K562 (cell line): ENCODE results near the gene P2RY10. TPM values are rescaled to one million over a fixed set of nuclear protein-coding genes. Genes with fewer than 3 reads are reported as not detected.

Experiments used
- ATAC-seq: fragments of 200-7000 bp; cut with Tn5 transposase; 3 replicates; pipeline ENCODE4 v1.9.1; 2020; ENCODE audit warnings: moderate library complexity
- BruUV-seq: library from RNA; stranded (reverse); fragments of 400-500 nt; replicated peaks from 2 replicates; lab custom pipeline; 2021; lab: Mats Ljungman, UMichigan
- CTCF ChIA-PET: fragments of 300-600 bp; formaldehyde crosslinking; extraction: SDS; loops from one replicate; lab custom pipeline; 2021; ENCODE audit warnings: low intra/inter-chr PET ratio; lab: Yijun Ruan, JAX
- POLR2A ChIA-PET: fragments of 300-600, 350-650 bp; sonication (Branson Sonifier 250); formaldehyde crosslinking; extraction: SDS; loops from one replicate; lab custom pipeline; 2021; ENCODE audit warnings: antibody characterized with exemption, inconsistent platforms; lab: Yijun Ruan, JAX
- DNase-seq, 4 experiments: peaks; one replicate each; pipeline versions ENCODE4 v3.0.0 to v3.0.0-alpha.2; 2011 to 2018; ENCODE audit warnings: low spot score in 3 of 4, mixed read lengths in 3 of 4; ENCODE audit errors: extremely low read depth in 1 of 4
- FAIRE-seq: peaks from 2 replicates; lab custom pipeline; 2011; peaks lifted over from hg19 to GRCh38; lab: Jason Lieb, UNC
- H2AFZ ChIP-seq: 2 replicates; pipeline ENCODE4 v1.6.0; 2011; ENCODE audit warnings: low read depth, low read length, control low read depth, inconsistent platforms
- H3K27ac ChIP-seq: fragments of 200-600 bp; 3 replicates; pipeline ENCODE4 v1.8.0; 2011; ENCODE audit warnings: low read depth, mild to moderate bottlenecking, control low read depth, inconsistent platforms, low read length, moderate library complexity, mixed read lengths; ENCODE audit errors: extremely low read depth
- H3K27me3 ChIP-seq, 2 experiments: fragments of 300-600 bp in 1 of 2; 2 replicates in 1 of 2; 3 replicates in 1 of 2; pipeline versions ENCODE4 v1.6.0 to v1.8.0; 2011; ENCODE audit warnings: inconsistent platforms in 2 of 2, low read length in 2 of 2, mild to moderate bottlenecking in 1 of 2, mixed read lengths in 1 of 2, moderate library complexity in 1 of 2; ENCODE audit not compliant: control insufficient read depth in 2 of 2, insufficient read depth in 2 of 2
- H3K36me3 ChIP-seq: fragments of 300-600 bp; 3 replicates; pipeline ENCODE4 v1.8.0; 2011; ENCODE audit warnings: mild to moderate bottlenecking, low read length, inconsistent platforms; ENCODE audit not compliant: control insufficient read depth, insufficient read depth
- H3K4me1 ChIP-seq, 2 experiments: fragments of 200-600 bp in 1 of 2; replicated peaks in 1 of 2; 2 replicates in 1 of 2; 3 replicates in 1 of 2; pipeline versions ENCODE4 v1.5.1 to v1.8.0; 2011; ENCODE audit warnings: inconsistent platforms in 2 of 2, low read length in 2 of 2, mild to moderate bottlenecking in 1 of 2, mixed read lengths in 1 of 2, moderate library complexity in 1 of 2; ENCODE audit not compliant: control insufficient read depth in 2 of 2, insufficient read depth in 2 of 2
- H3K4me2 ChIP-seq: 2 replicates; pipeline ENCODE4 v1.6.1; 2011; ENCODE audit warnings: low read length, control low read depth, inconsistent platforms, mixed read lengths; ENCODE audit not compliant: insufficient read depth
- H3K4me3 ChIP-seq: fragments of 200-600 bp; sonication (generic), shearing (Covaris generic); 2 replicates; pipeline ENCODE4 v1.5.1; 2016; ENCODE audit warnings: control low read depth, inconsistent platforms
- H3K79me2 ChIP-seq: fragments of 200-600 bp; 3 replicates; pipeline ENCODE4 v1.8.0; 2011; ENCODE audit warnings: low read length, inconsistent platforms; ENCODE audit not compliant: control insufficient read depth, insufficient read depth
- H3K9ac ChIP-seq, 2 experiments: 2 replicates each; pipeline versions ENCODE4 v1.6.0 to v1.6.1; 2011; ENCODE audit warnings: low read depth in 2 of 2, low read length in 2 of 2, control low read depth in 1 of 2, inconsistent platforms in 1 of 2, mild to moderate bottlenecking in 1 of 2, mixed read lengths in 1 of 2; ENCODE audit not compliant: insufficient read depth in 1 of 2
- H3K9me1 ChIP-seq: one replicate; pipeline ENCODE4 v1.6.0; 2011; ENCODE audit warnings: inconsistent platforms, mild to moderate bottlenecking, low read length, moderate library complexity; ENCODE audit not compliant: control insufficient read depth, insufficient read depth
- H3K9me3 ChIP-seq: replicated peaks from 2 replicates; pipeline ENCODE4 v1.5.1; 2011; ENCODE audit warnings: low read depth, low read length, inconsistent platforms; ENCODE audit not compliant: control insufficient read depth, insufficient read depth
- H4K20me1 ChIP-seq: replicated peaks from 2 replicates; pipeline ENCODE4 v1.6.1; 2011; ENCODE audit warnings: low read length, inconsistent platforms, mixed read lengths; ENCODE audit not compliant: control insufficient read depth, insufficient read depth
- ATF1 ChIP-seq, 2 experiments: fragments of 450-650 bp in 1 of 2; IDR thresholded peaks; 2 replicates each; pipeline ENCODE4 v1.6.1; 2016; ENCODE audit warnings: missing compliant biosample characterization in 1 of 2, missing genetic modification characterization in 1 of 2
- FUS ChIP-seq: fragments of 200-400 bp; formaldehyde crosslinking; optimal IDR thresholded peaks from 2 replicates; pipeline ENCODE3; 2017; ENCODE audit warnings: low read depth, low read length
- NFRKB ChIP-seq: fragments of 450-650 bp; IDR thresholded peaks from 2 replicates; pipeline ENCODE4 v1.6.1; 2016; ENCODE audit warnings: low read depth
- PTRF ChIP-seq: fragments of 450-650 bp; IDR thresholded peaks from 2 replicates; pipeline ENCODE4 v1.6.1; 2016; ENCODE audit warnings: mild to moderate bottlenecking, missing genetic modification characterization, missing compliant biosample characterization
- TFAM ChIP-seq: fragments of 250-450 bp; sonication (Bioruptor Pico); conservative IDR thresholded peaks from 2 replicates; pipeline ENCODE4 v1.5.0; 2021; ENCODE audit warnings: mild to moderate bottlenecking, moderate library complexity
- WGBS: fragments of 100-300 bp; shearing (Covaris generic); methylation state at CpG from one replicate; pipeline ENCODE4 v1.1.6; 2016; ENCODE audit warnings: low coverage, mixed read lengths; ENCODE audit not compliant: insufficient coverage; ENCODE audit errors: missing lambda C conversion rate; 5-methylcytosine and 5-hydroxymethylcytosine counted together
- in situ Hi-C: fragments of 300-500 bp; cut with MboI; formaldehyde crosslinking; loops from 4 replicates; pipeline ENCODE4 v1.15.0; 2018; ENCODE audit warnings: inconsistent platforms, mixed read lengths
- intact Hi-C: fragments of 100-400 bp; cut with micrococcal nuclease; formaldehyde crosslinking; loops from 2 replicates; pipeline ENCODE4 v1.14.2; 2022
- polyA plus RNA-seq, 8 experiments: library from polyadenylated mRNA; depleted of rRNA in 4 of 8; stranded (reverse) in 5 of 8; unstranded in 3 of 8; fragments of >200 nt; fragmentation: Nextera tagmentation in 2 of 8; fragmentation: Illumina TruSeq in 1 of 8; extraction: Ambion mirVana in 2 of 8; extraction: Trizol in 1 of 8; gene quantifications; 2 replicates each; pipeline versions ENCODE4 v1.2.1 to v1.2.3, GENCODE V29; 2011 to 2014; ENCODE audit warnings: inconsistent platforms in 1 of 8, missing spikeins in 1 of 8
- total RNA-seq, 7 experiments: library from RNA; depleted of rRNA in 6 of 7; stranded (reverse); fragments of >200 nt in 6 of 7; fragmentation: Illumina TruSeq in 2 of 7; extraction: Trizol in 2 of 7; gene quantifications; 2 replicates each; pipeline versions ENCODE4 v1.2.1 to v1.2.3, GENCODE V29; 2011 to 2021; ENCODE audit warnings: low replicate concordance in 1 of 7
- TF ChIP-seq, protein P1 (sequence below): sonication (generic); formaldehyde crosslinking; IDR thresholded peaks from 2 replicates; pipeline ENCODE4 v1.8.0; 2022; ENCODE audit warnings: missing genetic modification reagents, mild to moderate bottlenecking, borderline replicate concordance
- TF ChIP-seq, protein P2 (sequence below): sonication (generic); formaldehyde crosslinking; IDR thresholded peaks from 2 replicates; pipeline ENCODE4 v1.8.0; 2022; ENCODE audit warnings: mild to moderate bottlenecking, missing genetic modification reagents
- TF ChIP-seq, protein P3 (sequence below): IDR thresholded peaks from 3 replicates; pipeline ENCODE4 v1.6.1; 2011; ENCODE audit warnings: borderline replicate concordance, mild to moderate bottlenecking, moderate library complexity; ENCODE audit not compliant: insufficient read length; ENCODE audit errors: extremely low read depth

Gene P2RY10
- total and polyA plus RNA-seq, 9 of the 15 experiments (the other 6 are each of a cell fraction or from before 2014, with no cell fraction given) = 0.13 TPM; not detected in 8

DNA sequence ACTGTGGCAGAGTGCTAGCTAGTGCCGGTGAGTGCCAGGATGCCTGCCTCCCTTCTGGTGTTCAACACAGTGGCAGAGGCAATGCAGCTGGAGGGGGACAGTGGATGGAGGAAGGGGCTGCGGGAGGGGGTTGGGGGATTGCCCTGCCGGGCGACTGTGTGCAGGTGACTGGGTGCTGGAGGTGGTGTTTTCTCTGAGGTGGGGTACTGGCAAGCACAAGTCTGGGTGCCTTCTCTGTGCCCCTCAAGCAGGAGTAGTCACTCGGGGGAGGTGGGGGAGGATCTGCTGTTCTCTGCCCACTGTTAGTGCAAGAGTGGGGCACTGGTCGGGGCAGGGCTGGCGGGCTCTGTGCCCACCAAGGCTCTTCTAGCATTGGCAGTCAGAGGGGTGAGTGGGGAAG is 10.3 kb upstream of the P2RY10 start:
- intact Hi-C loops (no loop called here), in situ Hi-C loops (no loop called here)
- no peak overlapping the region for H3K4me3 ChIP-seq
- no peaks in the 10 kb centered on the region for H3K36me3 ChIP-seq
- no peak for FAIRE-seq
- H3K9ac ChIP-seq = no peak overlapping the region
- CTCF ChIA-PET = no interaction called here
- H3K4me2 ChIP-seq = no peak overlapping the region
- POLR2A ChIA-PET = no interaction called here
- H3K27ac ChIP-seq = no peak overlapping the region
- no peaks in the 10 kb centered on the region for H3K79me2 ChIP-seq
- no peaks in the 10 kb centered on the region for H3K9me1 ChIP-seq
- no TSS peak for BruUV-seq
- WGBS = 4% methylated on average over 2 of the region's 7 CpGs
- TF ChIP-seq ATF1 (CRISPR knock-in tag; IDR thresholded peaks at IDR 0.05) (no peak), ATF1 (tag; IDR thresholded peaks at IDR 0.05) (no peak), TFAM (CRISPR knock-in tag) (no peak)
- TF ChIP-seq, protein P1, sequence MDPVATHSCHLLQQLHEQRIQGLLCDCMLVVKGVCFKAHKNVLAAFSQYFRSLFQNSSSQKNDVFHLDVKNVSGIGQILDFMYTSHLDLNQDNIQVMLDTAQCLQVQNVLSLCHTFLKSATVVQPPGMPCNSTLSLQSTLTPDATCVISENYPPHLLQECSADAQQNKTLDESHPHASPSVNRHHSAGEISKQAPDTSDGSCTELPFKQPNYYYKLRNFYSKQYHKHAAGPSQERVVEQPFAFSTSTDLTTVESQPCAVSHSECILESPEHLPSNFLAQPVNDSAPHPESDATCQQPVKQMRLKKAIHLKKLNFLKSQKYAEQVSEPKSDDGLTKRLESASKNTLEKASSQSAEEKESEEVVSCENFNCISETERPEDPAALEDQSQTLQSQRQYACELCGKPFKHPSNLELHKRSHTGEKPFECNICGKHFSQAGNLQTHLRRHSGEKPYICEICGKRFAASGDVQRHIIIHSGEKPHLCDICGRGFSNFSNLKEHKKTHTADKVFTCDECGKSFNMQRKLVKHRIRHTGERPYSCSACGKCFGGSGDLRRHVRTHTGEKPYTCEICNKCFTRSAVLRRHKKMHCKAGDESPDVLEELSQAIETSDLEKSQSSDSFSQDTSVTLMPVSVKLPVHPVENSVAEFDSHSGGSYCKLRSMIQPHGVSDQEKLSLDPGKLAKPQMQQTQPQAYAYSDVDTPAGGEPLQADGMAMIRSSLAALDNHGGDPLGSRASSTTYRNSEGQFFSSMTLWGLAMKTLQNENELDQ (CRISPR knock-in tag) = no peak
- H3K4me1 ChIP-seq = no peaks in the 10 kb centered on the region
- no peaks in the 10 kb centered on the region for H3K27me3 ChIP-seq
- no peak for ATAC-seq
- no peak for DNase-seq
- H2AFZ ChIP-seq = no peak overlapping the region
- H4K20me1 ChIP-seq = no peaks in the 10 kb centered on the region
- H3K9me3 ChIP-seq = no peaks in the 10 kb centered on the region

DNA sequence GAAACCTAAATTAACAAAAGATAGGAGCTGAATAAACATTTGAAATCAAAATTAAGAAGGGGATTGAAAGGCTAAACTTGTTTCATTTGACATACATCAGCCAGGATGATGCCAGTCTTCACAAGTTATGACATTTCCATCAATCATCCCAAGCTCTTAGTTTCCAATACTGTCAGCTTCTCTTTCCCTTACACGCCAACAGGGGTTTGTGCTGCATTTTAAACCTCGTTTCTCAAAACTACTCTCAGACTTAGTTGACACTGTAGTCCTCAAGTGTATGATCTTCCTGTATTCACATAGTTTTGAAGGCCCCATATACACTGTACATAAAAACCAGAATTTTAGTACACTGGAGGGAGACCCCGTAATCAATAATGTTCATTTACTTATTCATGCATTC is 840 bp upstream of the P2RY10 start:
- no peak for FAIRE-seq
- BruUV-seq = no TSS peak
- ChIA-PET POLR2A (no interaction called here), CTCF (no interaction called here)
- in situ Hi-C loops = no loop called here
- H3K27me3 ChIP-seq = no peaks in the 10 kb centered on the region
- no peaks in the 10 kb centered on the region for H3K9me3 ChIP-seq
- no peak overlapping the region for H3K4me2 ChIP-seq
- no peaks in the 10 kb centered on the region for H3K9me1 ChIP-seq
- H3K27ac ChIP-seq = no peak overlapping the region
- no peaks in the 10 kb centered on the region for H4K20me1 ChIP-seq
- no peak for ATAC-seq
- no peak overlapping the region for H3K4me3 ChIP-seq
- no peaks in the 10 kb centered on the region for H3K36me3 ChIP-seq
- H3K4me1 ChIP-seq = no peaks in the 10 kb centered on the region
- no peak overlapping the region for H2AFZ ChIP-seq
- 0% methylated on average over 3 of the region's 3 CpGs for WGBS
- H3K9ac ChIP-seq = no peak overlapping the region
- intact Hi-C loops = no loop called here
- DNase-seq = no peak
- no peaks in the 10 kb centered on the region for H3K79me2 ChIP-seq
- TF ChIP-seq, protein P2, sequence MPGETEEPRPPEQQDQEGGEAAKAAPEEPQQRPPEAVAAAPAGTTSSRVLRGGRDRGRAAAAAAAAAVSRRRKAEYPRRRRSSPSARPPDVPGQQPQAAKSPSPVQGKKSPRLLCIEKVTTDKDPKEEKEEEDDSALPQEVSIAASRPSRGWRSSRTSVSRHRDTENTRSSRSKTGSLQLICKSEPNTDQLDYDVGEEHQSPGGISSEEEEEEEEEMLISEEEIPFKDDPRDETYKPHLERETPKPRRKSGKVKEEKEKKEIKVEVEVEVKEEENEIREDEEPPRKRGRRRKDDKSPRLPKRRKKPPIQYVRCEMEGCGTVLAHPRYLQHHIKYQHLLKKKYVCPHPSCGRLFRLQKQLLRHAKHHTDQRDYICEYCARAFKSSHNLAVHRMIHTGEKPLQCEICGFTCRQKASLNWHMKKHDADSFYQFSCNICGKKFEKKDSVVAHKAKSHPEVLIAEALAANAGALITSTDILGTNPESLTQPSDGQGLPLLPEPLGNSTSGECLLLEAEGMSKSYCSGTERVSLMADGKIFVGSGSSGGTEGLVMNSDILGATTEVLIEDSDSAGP = no peak
- TF ChIP-seq PTRF (tag) (no peak), FUS (no peak), NFRKB (no peak)
- TF ChIP-seq, protein P3, sequence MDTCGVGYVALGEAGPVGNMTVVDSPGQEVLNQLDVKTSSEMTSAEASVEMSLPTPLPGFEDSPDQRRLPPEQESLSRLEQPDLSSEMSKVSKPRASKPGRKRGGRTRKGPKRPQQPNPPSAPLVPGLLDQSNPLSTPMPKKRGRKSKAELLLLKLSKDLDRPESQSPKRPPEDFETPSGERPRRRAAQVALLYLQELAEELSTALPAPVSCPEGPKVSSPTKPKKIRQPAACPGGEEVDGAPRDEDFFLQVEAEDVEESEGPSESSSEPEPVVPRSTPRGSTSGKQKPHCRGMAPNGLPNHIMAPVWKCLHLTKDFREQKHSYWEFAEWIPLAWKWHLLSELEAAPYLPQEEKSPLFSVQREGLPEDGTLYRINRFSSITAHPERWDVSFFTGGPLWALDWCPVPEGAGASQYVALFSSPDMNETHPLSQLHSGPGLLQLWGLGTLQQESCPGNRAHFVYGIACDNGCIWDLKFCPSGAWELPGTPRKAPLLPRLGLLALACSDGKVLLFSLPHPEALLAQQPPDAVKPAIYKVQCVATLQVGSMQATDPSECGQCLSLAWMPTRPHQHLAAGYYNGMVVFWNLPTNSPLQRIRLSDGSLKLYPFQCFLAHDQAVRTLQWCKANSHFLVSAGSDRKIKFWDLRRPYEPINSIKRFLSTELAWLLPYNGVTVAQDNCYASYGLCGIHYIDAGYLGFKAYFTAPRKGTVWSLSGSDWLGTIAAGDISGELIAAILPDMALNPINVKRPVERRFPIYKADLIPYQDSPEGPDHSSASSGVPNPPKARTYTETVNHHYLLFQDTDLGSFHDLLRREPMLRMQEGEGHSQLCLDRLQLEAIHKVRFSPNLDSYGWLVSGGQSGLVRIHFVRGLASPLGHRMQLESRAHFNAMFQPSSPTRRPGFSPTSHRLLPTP = no peak
